H1 (cell line): ENCODE results near the gene SLC35F3. TPM values are rescaled to one million over a fixed set of nuclear protein-coding genes. Genes with fewer than 3 reads are reported as not detected.
A peak's percentile ranks its signal among the peaks of the same experiment; 100 is the strongest.

Experiments used
- CTCF ChIA-PET: fragments of 300-600 bp; sonication (Branson Sonifier 250); formaldehyde crosslinking; loops from one replicate; lab custom pipeline; 2021; ENCODE audit not compliant: partially characterized antibody; lab: Charles Lee
- POLR2A ChIA-PET: fragments of 300-600 bp; sonication (Branson Sonifier 250); formaldehyde crosslinking; loops from one replicate; lab custom pipeline; 2021; ENCODE audit warnings: inconsistent platforms; ENCODE audit not compliant: partially characterized antibody; lab: Charles Lee
- DNase-seq, 2 experiments: peaks; one replicate each; pipeline versions ENCODE4 v3.0.0 to v3.0.0-alpha.2; 2010 to 2022; ENCODE audit warnings: low spot score in 2 of 2, low read depth in 1 of 2, mixed read lengths in 1 of 2
- FAIRE-seq: peaks from 2 replicates; lab custom pipeline; 2011; peaks lifted over from hg19 to GRCh38; lab: Jason Lieb, UNC
- H2AFZ ChIP-seq: 2 replicates; pipeline ENCODE4 v1.8.1; 2012; ENCODE audit warnings: low read length, inconsistent platforms
- H2AK5ac ChIP-seq: 2 replicates; pipeline ENCODE4 v1.6.1; 2013; ENCODE audit warnings: low read depth, low read length
- H2BK120ac ChIP-seq: replicated peaks from 2 replicates; pipeline ENCODE3; 2013; ENCODE audit warnings: low read depth, low read length, inconsistent platforms
- H2BK12ac ChIP-seq: 2 replicates; pipeline ENCODE4 v1.6.1; 2013; ENCODE audit warnings: low read depth, low read length
- H2BK15ac ChIP-seq: 2 replicates; pipeline ENCODE4 v1.6.1; 2013; ENCODE audit warnings: low read length
- H2BK20ac ChIP-seq: 2 replicates; pipeline ENCODE4 v1.6.1; 2013; ENCODE audit warnings: low read length
- H2BK5ac ChIP-seq: 2 replicates; pipeline ENCODE4 v1.6.1; 2013; ENCODE audit warnings: low read depth, low read length
- H3K14ac ChIP-seq: 2 replicates; pipeline ENCODE4 v1.6.1; 2013; ENCODE audit warnings: inconsistent platforms; ENCODE audit not compliant: insufficient read length
- H3K18ac ChIP-seq: 2 replicates; pipeline ENCODE4 v1.6.1; 2013; ENCODE audit warnings: low read length; ENCODE audit errors: extremely low read depth
- H3K23ac ChIP-seq: 2 replicates; pipeline ENCODE4 v1.6.1; 2013; ENCODE audit warnings: inconsistent platforms; ENCODE audit not compliant: insufficient read length
- H3K23me2 ChIP-seq: 2 replicates; pipeline ENCODE4 v1.6.1; 2013; ENCODE audit warnings: low read depth, low read length
- H3K27ac ChIP-seq: 2 replicates; pipeline ENCODE4 v1.6.1; 2011; ENCODE audit warnings: low read depth, low read length, inconsistent platforms
- H3K27me3 ChIP-seq, 4 experiments: replicated peaks in 1 of 4; 1 replicate in 1 of 4; 2 replicates in 3 of 4; pipeline versions ENCODE4 v1.6.1 to v1.8.1; 2011 to 2013; ENCODE audit warnings: low read length in 3 of 4, mild to moderate bottlenecking in 3 of 4, inconsistent platforms in 2 of 4, mixed read lengths in 2 of 4, moderate library complexity in 1 of 4; ENCODE audit not compliant: control insufficient read depth in 3 of 4, insufficient read depth in 3 of 4; ENCODE audit errors: extremely low read depth in 1 of 4
- H3K36me3 ChIP-seq, 4 experiments: 2 replicates each; pipeline versions ENCODE4 v1.6.1 to v1.8.1; 2011 to 2013; ENCODE audit warnings: mild to moderate bottlenecking in 4 of 4, low read length in 3 of 4, moderate library complexity in 2 of 4, control low read depth in 1 of 4, inconsistent platforms in 1 of 4; ENCODE audit not compliant: insufficient read depth in 4 of 4, control insufficient read depth in 2 of 4
- H3K4ac ChIP-seq: replicated peaks from 2 replicates; pipeline ENCODE3; 2013; ENCODE audit warnings: low read length, low read depth, mixed read lengths, inconsistent platforms; ENCODE audit not compliant: insufficient read length
- H3K4me1 ChIP-seq, 4 experiments: replicated peaks in 1 of 4; 1 replicate in 1 of 4; 2 replicates in 3 of 4; pipeline versions ENCODE4 v1.6.1 to v1.8.1; 2011 to 2013; ENCODE audit warnings: low read length in 3 of 4, inconsistent platforms in 2 of 4, mixed read lengths in 1 of 4; ENCODE audit not compliant: insufficient read depth in 4 of 4, control insufficient read depth in 3 of 4
- H3K4me2 ChIP-seq, 2 experiments: 2 replicates each; pipeline versions ENCODE4 v1.6.1 to v1.8.1; 2011 to 2013; ENCODE audit warnings: low read depth in 2 of 2, low read length in 2 of 2, control low read depth in 1 of 2, inconsistent platforms in 1 of 2, mild to moderate bottlenecking in 1 of 2; ENCODE audit not compliant: insufficient read depth in 1 of 2
- H3K4me3 ChIP-seq, 4 experiments: fragments of 200-600, 300-600 bp in 1 of 4; sonication (generic), shearing (Covaris generic), sonication (Bioruptor Twin) in 1 of 4; 2 replicates each; pipeline versions ENCODE4 v1.5.1 to v1.8.1; 2011 to 2016; ENCODE audit warnings: low read length in 4 of 4, low read depth in 3 of 4, control low read depth in 2 of 4, inconsistent platforms in 2 of 4, mild to moderate bottlenecking in 2 of 4, mixed read lengths in 1 of 4, moderate library complexity in 1 of 4; ENCODE audit not compliant: insufficient read depth in 2 of 4; ENCODE audit errors: extremely low read depth in 1 of 4
- H3K56ac ChIP-seq: replicated peaks from 2 replicates; pipeline ENCODE3; 2013; ENCODE audit warnings: low read depth, mild to moderate bottlenecking, mixed read lengths, low read length, inconsistent platforms; ENCODE audit not compliant: insufficient read length
- H3K79me1 ChIP-seq: 2 replicates; pipeline ENCODE4 v1.6.1; 2013; ENCODE audit warnings: low read depth, low read length, control low read depth
- H3K79me2 ChIP-seq, 2 experiments: 2 replicates each; pipeline versions ENCODE4 v1.6.1 to v1.8.1; 2012 to 2013; ENCODE audit warnings: low read length in 2 of 2, mild to moderate bottlenecking in 2 of 2, inconsistent platforms in 1 of 2; ENCODE audit not compliant: insufficient read depth in 2 of 2, control insufficient read depth in 1 of 2
- H3K9ac ChIP-seq, 4 experiments: replicated peaks in 1 of 4; 1 replicate in 1 of 4; 2 replicates in 3 of 4; pipeline versions ENCODE4 v1.6.1 to v1.8.1; 2011 to 2013; ENCODE audit warnings: low read depth in 3 of 4, low read length in 3 of 4, control low read depth in 2 of 4, mild to moderate bottlenecking in 2 of 4, moderate library complexity in 2 of 4, inconsistent platforms in 1 of 4; ENCODE audit errors: extremely low read depth in 1 of 4
- H3K9me3 ChIP-seq, 2 experiments: 2 replicates each; pipeline versions ENCODE4 v1.6.1 to v1.8.1; 2012 to 2013; ENCODE audit warnings: mild to moderate bottlenecking in 2 of 2, moderate library complexity in 2 of 2, control low read depth in 1 of 2, inconsistent platforms in 1 of 2, low read depth in 1 of 2, low read length in 1 of 2, mixed read lengths in 1 of 2; ENCODE audit not compliant: insufficient read depth in 2 of 2
- H4K20me1 ChIP-seq, 2 experiments: replicated peaks in 1 of 2; 2 replicates each; pipeline versions ENCODE3 to v1.8.1; 2011 to 2013; ENCODE audit warnings: inconsistent platforms in 2 of 2, low read length in 2 of 2, mild to moderate bottlenecking in 1 of 2; ENCODE audit not compliant: insufficient read depth in 2 of 2, control insufficient read depth in 1 of 2
- H4K5ac ChIP-seq: 2 replicates; pipeline ENCODE4 v1.6.1; 2013; ENCODE audit warnings: low read length, low read depth, mixed read lengths, inconsistent platforms; ENCODE audit not compliant: insufficient read length
- H4K8ac ChIP-seq: 2 replicates; pipeline ENCODE4 v1.8.0; 2013; ENCODE audit warnings: mild to moderate bottlenecking, moderate library complexity, low read length, inconsistent platforms; ENCODE audit not compliant: insufficient read depth; ENCODE audit errors: extremely low read depth
- H4K91ac ChIP-seq: replicated peaks from 2 replicates; pipeline ENCODE3; 2013; ENCODE audit warnings: low read length, mixed read lengths, inconsistent platforms; ENCODE audit not compliant: insufficient read length
- CREB1 ChIP-seq: IDR thresholded peaks from 2 replicates; pipeline ENCODE4 v1.6.1; 2012; ENCODE audit warnings: inconsistent platforms
- KDM5A ChIP-seq: fragments of 200-600 bp; IDR thresholded peaks from 2 replicates; pipeline ENCODE4 v1.7.1; 2012; ENCODE audit warnings: mild to moderate bottlenecking, low read length, inconsistent platforms, mixed read lengths
- TAF1 ChIP-seq: IDR thresholded peaks from 2 replicates; pipeline ENCODE4 v1.6.1; 2011; ENCODE audit warnings: mild to moderate bottlenecking, low read depth, low read length
- TBP ChIP-seq: IDR thresholded peaks from 2 replicates; pipeline ENCODE4 v1.6.1; 2011; ENCODE audit warnings: low read depth, low read length, improper control_type of control experiment
- whole genome bisulfite sequencing, 2 experiments: shearing (Covaris generic) in 1 of 2; methylation state at CpG; one replicate each; pipeline versions ENCODE4 v1.1.6 to v1.1.7; 2013 to 2015; ENCODE audit warnings: low lambda C conversion rate in 2 of 2, mixed read lengths in 2 of 2, inconsistent platforms in 1 of 2, low coverage in 1 of 2, missing lambda C conversion rate in 1 of 2; ENCODE audit not compliant: insufficient replicate concordance in 2 of 2, insufficient coverage in 1 of 2, insufficient read length in 1 of 2; ENCODE audit errors: extremely low coverage in 1 of 2, missing lambda C conversion rate in 1 of 2; 5-methylcytosine and 5-hydroxymethylcytosine counted together
- polyA plus RNA-seq, 7 experiments: library from polyadenylated mRNA; depleted of rRNA in 3 of 7; stranded (reverse) in 5 of 7; unstranded in 2 of 7; fragments of >200 nt in 5 of 7; fragments of 200-250 nt in 2 of 7; gene quantifications; 1 replicate in 5 of 7; 2 replicates in 1 of 7; 4 replicates in 1 of 7; pipeline versions ENCODE4 v1.2.1 to v1.2.3, GENCODE V29; 2011 to 2013; ENCODE audit warnings: missing spikeins in 2 of 7, mixed read lengths in 2 of 7
- total RNA-seq: library from RNA; stranded (reverse); fragmentation: NEBNext Ultra II Directional; extraction: Animal tissue kit (Norgen Biotek cat#: 25700); gene quantifications from 2 replicates; pipeline ENCODE4 v1.2.1, GENCODE V29; 2021

The SLC35F3 gene
- total and polyA plus RNA-seq, 2 of the 8 experiments (the other 6 are each of a cell fraction or from before 2014, with no cell fraction given): 0.78 to 1.2 TPM

GRCh38 chr1:234214911-234215892, 310.7 kb downstream of the SLC35F3 start:
- H3K9me3 ChIP-seq: no peaks in the 10 kb centered on the region
- 34% methylated on average over 15 of the region's 20 CpGs; no CpG with 5 or more reads in 1 of the 2 experiments for WGBS, 2 experiments

More at GRCh38 chr1:234214911-234215892, 310.7 kb downstream of the SLC35F3 start:
- Histone ChIP-seq H2AFZ (peak overlapping the region; percentile 98), H3K4me3 (peak overlapping the region; percentile 49 to 70 (median 61)), H2AK5ac (peak overlapping the region; percentile 66; the same call in 1 of the 2 replicates), H3K79me1 (no peaks in the 10 kb centered on the region), H3K14ac (no peak overlapping the region), H3K36me3 (no peaks in the 10 kb centered on the region), H3K23ac (no peak overlapping the region), H2BK20ac (0 out of 2 replicates have a peak overlapping the region, but pooled peaks have one; percentile 23), H3K23me2 (peaks cover 11% of the 10 kb centered on the region; the same call in 1 of the 2 replicates), H3K27me3 (peaks cover 0 to 15% (median 9%) of the 10 kb centered on the region in 4 experiments; a peak in 6 of 7 replicates), H3K18ac (peak overlapping the region; percentile 78)
- POLR2A ChIA-PET: interaction anchor here (1.7 to 1.8 kb wide), 2 partner anchors 11 to 20 kb away, joined by 3 to 6 read pairs; no protein-coding TSS in a partner anchor
- TF ChIP-seq TAF1 (0 out of 2 replicates have a peak, but pooled peaks have one; percentile 17), KDM5A (no peak), CREB1 (no peak), TBP (0 out of 2 replicates have a peak, but pooled peaks have one; percentile 3)
- TF ChIP-seq, all 59 proteins: peak for 2
- H2BK5ac ChIP-seq: 0 out of 2 replicates have a peak overlapping the region, but pooled peaks have one; percentile 30
- FAIRE-seq: no peak
- no peak overlapping the region for H3K27ac ChIP-seq
- H2BK15ac ChIP-seq: peak overlapping the region; percentile 72; the same call in 1 of the 2 replicates
- no peak overlapping the region for H2BK120ac ChIP-seq
- CTCF ChIA-PET: interaction anchor here (0.8 to 10.5 kb wide), 13 partner anchors 11 to 111 kb away, joined by 3 to 170 read pairs (median 8); no protein-coding TSS in a partner anchor
- no peak overlapping the region for H3K56ac ChIP-seq
- no peaks in the 10 kb centered on the region for H4K20me1 ChIP-seq
- no peaks in the 10 kb centered on the region for H3K79me2 ChIP-seq
- H3K4me1 ChIP-seq: peaks cover 0 to 9% (median 6%) of the 10 kb centered on the region in 4 experiments; a peak in 4 of 7 replicates
- peak overlapping the region in 1 of 4 experiments; percentile 4; a peak in 1 of 7 replicates for H3K9ac ChIP-seq
- no peak overlapping the region for H3K4ac ChIP-seq
- no peak overlapping the region for H4K8ac ChIP-seq
- peak overlapping the region; percentile 89 to 95 for H3K4me2 ChIP-seq
- peak overlapping the region; percentile 25 for H4K91ac ChIP-seq
- H2BK12ac ChIP-seq: no peak overlapping the region
- DNase-seq: peak in 1 of 2 experiments; percentile 73
- peak overlapping the region; percentile 6 for H4K5ac ChIP-seq
